Neural cell (in vitro differentiated cells): Measurements from ENCODE around the gene CFAP157. TPM values are rescaled to one million over a fixed set of nuclear protein-coding genes. Genes with fewer than 3 reads are reported as not detected.

Source experiments
- H2AFZ ChIP-seq: fragments of 200-600, 300-800 bp; sonication (generic), shearing (Covaris generic); 2 replicates; pipeline ENCODE4 v1.6.0; 2014; ENCODE audit warnings: low read depth, mild to moderate bottlenecking, antibody characterized with exemption, low read length, moderate library complexity
- H3F3A ChIP-seq: fragments of 200-600 bp; shearing (Covaris generic); 2 replicates; pipeline ENCODE4 v1.6.1; 2016; ENCODE audit warnings: mild to moderate bottlenecking, moderate library complexity, mixed read lengths, antibody characterized with exemption, low read length; ENCODE audit not compliant: insufficient read depth, poor library complexity, severe bottlenecking
- H3K27ac ChIP-seq: fragments of 200-600, 300-800 bp; sonication (generic), shearing (Covaris generic); 2 replicates; pipeline ENCODE4 v1.5.1; 2014; ENCODE audit warnings: mild to moderate bottlenecking, low read length, moderate library complexity
- H3K27me3 ChIP-seq: fragments of 300-800, 200-600 bp; sonication (generic), shearing (Covaris generic); 2 replicates; pipeline ENCODE4 v1.6.0; 2014; ENCODE audit warnings: mild to moderate bottlenecking, low read depth, low read length, moderate library complexity; ENCODE audit not compliant: insufficient read depth
- H3K36me3 ChIP-seq: fragments of 300-800, 200-600 bp; sonication (generic), shearing (Covaris generic); 2 replicates; pipeline ENCODE4 v1.5.1; 2014; ENCODE audit warnings: mild to moderate bottlenecking, antibody characterized with exemption, low read length, moderate library complexity; ENCODE audit not compliant: insufficient read depth
- H3K4me2 ChIP-seq: fragments of 300-800, 200-600 bp; sonication (generic), shearing (Covaris generic); 2 replicates; pipeline ENCODE4 v1.6.0; 2014; ENCODE audit warnings: mild to moderate bottlenecking, low read length
- H3K4me3 ChIP-seq: fragments of 300-800, 200-600 bp; sonication (generic), shearing (Covaris generic); 2 replicates; pipeline ENCODE4 v1.5.1; 2014; ENCODE audit warnings: mild to moderate bottlenecking, low read length, moderate library complexity
- H3K79me2 ChIP-seq: fragments of 200-600 bp; shearing (Covaris generic); replicated peaks from 2 replicates; pipeline ENCODE4 v1.6.0; 2014; ENCODE audit warnings: mild to moderate bottlenecking, low read length, moderate library complexity; ENCODE audit not compliant: insufficient read depth
- H3K9ac ChIP-seq: fragments of 300-800, 200-600 bp; sonication (generic), shearing (Covaris generic); 2 replicates; pipeline ENCODE4 v1.6.1; 2016; ENCODE audit warnings: mild to moderate bottlenecking, low read length, mixed read lengths
- H3K9me2 ChIP-seq: fragments of 200-600 bp; shearing (Covaris generic); 2 replicates; pipeline ENCODE4 v1.6.1; 2016; ENCODE audit warnings: mild to moderate bottlenecking, low read length, mixed read lengths; ENCODE audit not compliant: insufficient read depth
- H3K9me3 ChIP-seq: fragments of 200-600, 300-800 bp; sonication (generic), shearing (Covaris generic); 2 replicates; pipeline ENCODE4 v1.6.1; 2016; ENCODE audit warnings: mild to moderate bottlenecking, mixed run types, low read length, moderate library complexity, mixed read lengths
- H4K20me1 ChIP-seq: fragments of 200-600 bp; shearing (Covaris generic); 2 replicates; pipeline ENCODE4 v1.6.1; 2016; ENCODE audit warnings: mild to moderate bottlenecking, mixed run types; ENCODE audit not compliant: insufficient read depth
- CTCF ChIP-seq: fragments of 450-650 bp; IDR thresholded peaks from 2 replicates; pipeline ENCODE4 v1.5.1; 2014; ENCODE audit warnings: antibody characterized with exemption, mild to moderate bottlenecking, moderate library complexity; ENCODE audit not compliant: poor library complexity, severe bottlenecking
- EP300 ChIP-seq: fragments of 450-650 bp; conservative IDR thresholded peaks from 2 replicates; pipeline ENCODE4 v1.6.1; 2014; ENCODE audit warnings: antibody characterized with exemption, mild to moderate bottlenecking, moderate library complexity; ENCODE audit not compliant: poor library complexity, severe bottlenecking
- EZH2 ChIP-seq: fragments of 200-600, 300-800 bp; shearing (Covaris generic), sonication (generic); IDR thresholded peaks from 2 replicates; pipeline ENCODE4 v1.6.1; 2014; ENCODE audit warnings: antibody characterized with exemption, low read length, borderline replicate concordance, mild to moderate bottlenecking; ENCODE audit not compliant: insufficient read depth, poor library complexity, severe bottlenecking
- MXI1 ChIP-seq: fragments of 450-650 bp; conservative IDR thresholded peaks from 2 replicates; pipeline ENCODE4 v1.6.1; 2014; ENCODE audit warnings: antibody characterized with exemption, mild to moderate bottlenecking; ENCODE audit not compliant: poor library complexity, severe bottlenecking
- POLR2AphosphoS5 ChIP-seq: IDR thresholded peaks from 2 replicates; pipeline ENCODE4 v1.6.1; 2012
- RAD21 ChIP-seq: fragments of 450-650 bp; conservative IDR thresholded peaks from 2 replicates; pipeline ENCODE4 v1.6.1; 2014; ENCODE audit warnings: antibody characterized with exemption, mild to moderate bottlenecking, moderate library complexity
- REST ChIP-seq: IDR thresholded peaks from 2 replicates; pipeline ENCODE4 v1.6.1; 2012; ENCODE audit warnings: borderline replicate concordance
- SMC3 ChIP-seq: fragments of 450-650 bp; conservative IDR thresholded peaks from 2 replicates; pipeline ENCODE4 v1.6.1; 2014; ENCODE audit warnings: antibody characterized with exemption, mild to moderate bottlenecking, moderate library complexity; ENCODE audit not compliant: poor library complexity
- TAF1 ChIP-seq: IDR thresholded peaks from 2 replicates; pipeline ENCODE4 v1.6.1; 2012; ENCODE audit warnings: low read depth
- polyA plus RNA-seq: library from polyadenylated mRNA; depleted of rRNA; stranded (reverse); fragments of >200 nt; gene quantifications from 2 replicates; pipeline ENCODE4 v1.2.3, GENCODE V29; 2014

Gene CFAP157
- polyA plus RNA-seq, 1 donor from 2014 or later: 1.3 TPM

GRCh38 chr9:127707766-127708165 is 978 bp downstream of the CFAP157 start:
- Histone ChIP-seq H4K20me1 (no peaks in the 10 kb centered on the region), H3K9me3 (no peaks in the 10 kb centered on the region), H2AFZ (no peak overlapping the region), H3K27me3 (no peaks in the 10 kb centered on the region), H3F3A (no peaks in the 10 kb centered on the region), H3K27ac (no peak overlapping the region), H3K9me2 (no peaks in the 10 kb centered on the region), H3K4me2 (no peak overlapping the region), H3K36me3 (no peaks in the 10 kb centered on the region), H3K4me3 (no peak overlapping the region), H3K79me2 (no peaks in the 10 kb centered on the region), H3K9ac (no peak overlapping the region)
- no peak for TF ChIP-seq CTCF

- Histone ChIP-seq H2AFZ (no peak overlapping the region), H3K36me3 (no peaks in the 10 kb centered on the region)
These were observed 2.3 kb downstream of the CFAP157 start for GRCh38 chr9:127708952-127709587.

More at GRCh38 chr9:127708952-127709587, 2.3 kb downstream of the CFAP157 start:
- Histone ChIP-seq H3K9me3 (no peaks in the 10 kb centered on the region), H3K9me2 (no peaks in the 10 kb centered on the region), H3K27me3 (no peaks in the 10 kb centered on the region), H3K4me2 (no peak overlapping the region), H3F3A (no peaks in the 10 kb centered on the region), H3K79me2 (no peaks in the 10 kb centered on the region), H3K9ac (no peak overlapping the region), H4K20me1 (no peaks in the 10 kb centered on the region), H3K4me3 (no peak overlapping the region), H3K27ac (no peak overlapping the region)
- TF ChIP-seq TAF1: no peak
- TF ChIP-seq SMC3: no peak
- no peak for TF ChIP-seq EZH2
- no peak for TF ChIP-seq REST
- no peak for TF ChIP-seq POLR2AphosphoS5
- TF ChIP-seq CTCF: no peak
- TF ChIP-seq EP300: no peak
- TF ChIP-seq MXI1: no peak
- TF ChIP-seq RAD21: no peak
